ENCODE results near the gene PCP2.
A peak's percentile ranks its signal among the peaks of the same experiment; 100 is the strongest.

Gene PCP2

DNA sequence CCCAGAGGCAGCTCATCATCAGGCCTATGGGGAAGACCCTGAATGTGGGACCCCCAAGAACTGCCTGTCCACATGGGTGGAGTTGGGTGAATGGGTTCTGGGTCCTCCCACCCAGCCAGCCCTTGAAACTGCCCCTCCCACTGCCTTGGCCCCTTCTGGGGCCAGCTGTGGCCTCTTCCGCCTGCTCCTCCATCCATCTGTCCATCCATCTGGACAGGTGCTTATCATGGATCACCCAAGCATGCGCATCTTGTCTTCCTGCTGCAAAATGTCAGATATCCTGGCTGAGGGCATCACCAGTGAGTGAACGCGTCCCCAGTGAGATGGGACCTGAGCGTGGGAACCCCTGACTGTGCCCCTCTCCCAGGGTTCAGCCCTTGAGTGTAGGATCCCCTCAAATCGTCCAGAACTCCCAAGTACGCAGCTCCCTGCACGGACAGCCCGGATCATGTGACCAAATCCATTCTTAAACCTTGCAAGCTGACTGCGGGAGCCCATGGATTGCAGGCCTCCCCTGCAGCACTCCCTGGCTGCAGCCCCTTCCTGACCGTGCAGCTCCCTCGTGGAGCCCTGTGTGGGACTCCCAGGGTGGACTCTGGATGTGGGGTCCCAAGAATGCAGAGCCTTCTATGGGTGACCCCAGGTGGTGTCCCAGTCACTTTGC, 5.4 kb upstream of the PCP2 start:
- DNase-seq: no peak

DNA sequence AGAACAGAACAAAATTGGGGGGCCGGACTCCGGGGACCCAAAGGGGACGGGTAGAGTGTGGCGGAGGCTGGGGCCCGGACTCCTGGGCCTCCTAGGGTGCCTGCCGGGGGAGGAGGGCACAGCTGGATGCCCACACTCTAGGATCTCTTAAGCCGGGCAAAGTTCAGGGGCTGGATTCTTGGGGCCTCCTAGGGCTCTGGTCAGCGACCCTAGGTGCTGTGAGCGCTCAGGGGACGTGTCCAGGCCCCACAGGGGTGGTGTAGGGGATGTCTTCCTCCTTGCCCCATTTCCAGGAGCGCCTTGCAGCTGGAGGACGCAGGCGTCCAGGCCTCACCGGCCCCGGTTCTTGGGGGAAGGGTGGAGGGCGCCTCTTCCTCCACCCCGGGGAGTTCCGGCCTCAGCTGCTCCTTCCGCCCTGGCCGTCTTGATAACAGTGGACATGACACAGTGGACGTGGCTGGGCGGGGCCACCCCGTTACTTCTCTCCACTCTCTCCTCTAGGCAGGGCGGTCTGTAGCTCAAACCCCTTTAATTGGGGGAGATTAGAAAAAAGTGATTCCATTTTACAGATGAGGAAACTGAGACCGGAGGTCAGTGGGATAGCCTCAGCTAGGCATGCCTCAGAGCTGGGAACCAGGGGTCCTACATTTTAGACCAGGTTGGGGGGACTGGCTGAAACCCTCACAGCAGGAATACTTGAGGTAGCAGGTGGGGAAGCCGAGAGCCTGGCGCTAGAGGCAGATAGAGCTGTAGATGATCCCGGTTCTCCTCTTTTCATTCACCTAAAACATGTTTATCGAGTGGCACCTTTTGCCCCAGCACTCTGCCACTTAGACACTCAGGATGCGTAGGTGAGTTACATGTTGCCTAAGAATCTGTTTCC, 4.1 kb upstream of the PCP2 start:
- DNase-seq: no peak

DNA sequence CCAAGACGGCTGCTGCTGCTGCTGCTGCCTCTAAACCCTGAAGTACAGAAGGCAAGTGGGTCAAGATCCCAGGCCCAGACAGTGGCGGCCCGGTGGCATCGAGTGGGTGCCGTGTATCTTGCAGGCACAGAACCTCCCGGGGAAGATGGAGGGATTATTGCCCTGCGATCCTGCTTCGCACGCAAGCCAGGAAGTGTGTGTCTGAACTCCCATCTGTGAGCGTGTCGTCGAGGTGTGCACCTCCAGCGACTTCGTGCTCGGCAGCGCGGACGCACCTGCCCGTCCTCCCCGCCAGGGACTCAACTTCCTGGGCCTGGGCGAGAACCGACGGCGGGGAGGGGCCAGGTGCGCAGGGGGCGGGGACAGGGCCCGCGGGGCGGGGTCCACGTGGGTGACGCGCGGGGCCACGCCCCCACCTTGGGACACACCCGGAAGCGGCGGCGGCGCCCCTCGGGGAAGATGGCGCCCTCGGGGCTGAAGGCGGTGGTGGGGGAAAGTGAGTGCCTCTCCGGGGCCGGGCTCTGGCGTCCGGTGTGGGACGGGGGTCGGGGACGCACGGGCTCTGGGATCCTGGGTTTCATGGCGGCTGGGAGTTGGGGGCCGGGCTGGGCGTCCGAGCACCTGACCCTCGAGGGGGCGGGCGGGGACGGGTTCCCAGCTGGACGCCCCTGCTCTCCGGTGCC, 3.3 kb upstream of the PCP2 start, which contains the start of gene STXBP2:
STXBP2 (plus strand) TSS at position 420 of the 683 bp plus-strand sequence; CDS start at position 460, 40 bp downstream.
- peak; percentile 10 for DNase-seq

DNA sequence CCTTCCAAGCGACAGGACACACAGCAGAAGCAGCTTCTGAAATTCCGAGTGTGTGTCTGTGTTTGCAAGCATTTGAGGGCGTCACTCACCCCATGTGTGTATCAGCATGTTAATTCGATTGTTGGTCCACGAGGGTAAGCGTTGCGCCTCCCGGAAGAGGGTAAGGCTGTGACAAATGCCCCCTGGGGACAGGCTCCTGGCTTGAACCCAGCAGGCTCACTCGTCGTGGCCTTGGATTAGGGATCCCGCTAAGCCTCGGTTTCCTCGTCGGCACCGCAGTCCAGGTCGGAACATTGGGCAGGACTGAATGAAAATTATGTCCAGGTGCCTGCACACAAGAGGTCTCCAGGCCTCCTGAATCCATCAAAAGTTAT, 2.8 kb upstream of the PCP2 start:
- DNase-seq: no peak

DNA sequence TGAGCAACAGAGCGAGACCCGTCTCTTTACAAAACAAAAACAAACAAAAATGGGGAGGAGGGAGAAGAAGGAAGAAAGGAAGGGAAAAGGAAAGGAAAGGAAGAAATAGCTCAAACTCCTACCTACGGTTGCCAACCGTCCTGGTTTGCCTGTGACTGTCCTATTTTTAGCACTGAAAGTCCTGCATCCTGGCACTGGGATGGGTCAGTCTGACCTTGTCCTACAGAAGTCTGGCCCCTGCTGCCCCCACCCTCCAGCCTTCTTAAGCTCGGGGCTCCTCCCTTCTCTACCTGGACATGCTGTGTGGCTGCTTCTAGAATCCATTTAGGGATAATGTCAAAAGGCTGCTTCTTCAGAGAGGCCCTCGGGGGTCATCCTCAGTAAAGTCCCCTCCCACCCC, 2.2 kb upstream of the PCP2 start:
- DNase-seq: no peak

DNA sequence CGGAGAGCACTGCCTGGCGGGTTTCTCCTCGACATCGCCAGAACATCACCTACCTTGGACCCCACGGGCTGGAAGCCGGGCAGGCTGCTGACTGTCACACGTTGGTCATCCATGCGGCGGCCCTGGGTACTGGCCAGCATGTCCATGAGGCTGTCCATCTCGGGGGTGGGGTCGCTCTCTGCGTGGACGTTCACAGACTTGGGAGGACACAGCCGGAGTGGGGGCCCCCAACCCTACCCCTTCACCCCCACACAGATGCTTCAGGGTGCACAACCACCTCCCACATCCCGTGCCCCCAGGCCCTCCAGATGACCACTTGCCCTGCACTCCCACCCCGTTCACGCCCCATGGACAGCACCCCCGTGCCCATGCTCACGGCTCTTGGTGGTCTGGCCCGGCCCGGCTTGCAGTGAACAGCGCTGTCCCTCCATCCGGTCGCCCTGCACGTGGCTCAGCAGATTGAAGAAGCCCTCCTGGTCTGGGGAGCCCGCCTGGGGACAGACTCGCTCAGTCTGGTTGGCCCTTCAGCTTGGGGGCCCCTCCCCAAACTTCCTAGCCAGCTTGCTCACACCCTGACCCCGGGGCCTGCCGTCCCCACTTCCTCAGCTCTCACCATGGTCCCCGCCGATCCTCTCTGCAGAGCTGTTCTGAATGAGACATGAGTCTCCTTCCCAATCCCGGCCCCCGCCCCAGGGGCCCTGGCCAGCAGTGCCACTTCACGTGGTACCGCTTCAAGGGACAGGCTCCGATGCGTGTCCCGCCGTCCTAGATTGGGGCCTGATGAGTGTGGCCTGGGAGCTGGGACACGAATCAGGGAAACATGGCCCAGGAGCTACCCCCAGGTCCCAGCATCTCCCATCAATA, 947 bp downstream of the PCP2 start:
- DNase-seq: no peak

DNA sequence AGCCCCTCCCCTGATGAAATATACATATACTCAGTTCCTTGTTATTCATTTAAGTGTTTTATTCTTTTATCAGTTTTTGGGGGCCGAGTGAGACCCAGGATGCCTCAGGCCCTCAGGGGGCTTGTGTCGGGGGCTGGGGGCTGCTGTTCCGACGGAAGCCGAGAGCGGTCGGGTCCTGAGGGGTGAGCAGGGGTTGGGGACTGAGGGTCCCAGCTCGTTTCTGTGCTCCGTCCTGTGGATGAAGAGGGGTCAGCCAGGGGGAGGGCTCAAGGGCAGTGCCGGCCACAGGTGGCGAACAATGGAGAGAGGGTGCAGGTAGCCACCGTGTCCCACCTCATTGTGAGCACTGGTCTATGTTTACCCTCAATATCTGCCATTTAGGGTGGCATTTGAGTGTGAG, 1.9 kb downstream of the PCP2 start:
- DNase-seq: no peak

DNA sequence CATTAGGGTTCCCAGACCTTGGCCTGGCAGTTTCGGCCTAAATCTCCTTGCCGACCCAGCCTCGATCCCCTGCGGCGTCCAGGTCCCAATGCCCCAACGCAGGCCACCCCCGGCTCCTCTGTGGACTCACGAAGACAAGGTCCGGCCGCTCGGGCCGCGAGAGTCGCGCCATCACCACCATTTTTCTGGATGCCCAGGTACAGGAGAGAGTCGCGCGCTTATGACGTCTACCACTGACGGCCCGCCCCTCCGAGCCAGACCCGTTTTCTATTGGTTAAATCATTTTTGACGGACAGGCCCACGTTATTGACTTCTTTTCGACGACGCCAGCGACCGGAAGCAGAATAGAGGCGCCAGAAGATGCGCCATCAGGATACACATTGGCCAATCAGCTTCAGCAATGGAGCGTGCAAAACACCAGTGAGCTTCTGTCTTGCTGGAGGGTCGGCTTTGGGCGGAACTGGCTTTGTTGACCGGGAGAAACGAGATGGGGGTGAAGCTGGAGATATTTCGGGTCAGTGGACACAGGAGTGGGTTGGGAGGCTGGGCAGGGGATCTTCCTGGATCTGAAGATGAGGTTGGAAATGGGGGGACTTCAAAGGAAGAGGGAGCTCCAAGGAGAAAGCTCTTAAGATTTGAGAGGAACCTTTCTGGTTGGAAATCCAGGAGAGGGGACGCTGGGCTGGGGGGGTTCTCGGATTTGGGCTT, 4.0 kb downstream of the PCP2 start, which contains the start of the genes PET100 and XAB2:
PET100 (plus strand) TSS at position 447 of the 708 bp plus-strand sequence; CDS start at position 488, 41 bp downstream.
XAB2 (minus strand) TSS at position 199 of the 708 bp plus-strand sequence; CDS start at position 181, 18 bp downstream.
- DNase-seq: peak; percentile 94

DNA sequence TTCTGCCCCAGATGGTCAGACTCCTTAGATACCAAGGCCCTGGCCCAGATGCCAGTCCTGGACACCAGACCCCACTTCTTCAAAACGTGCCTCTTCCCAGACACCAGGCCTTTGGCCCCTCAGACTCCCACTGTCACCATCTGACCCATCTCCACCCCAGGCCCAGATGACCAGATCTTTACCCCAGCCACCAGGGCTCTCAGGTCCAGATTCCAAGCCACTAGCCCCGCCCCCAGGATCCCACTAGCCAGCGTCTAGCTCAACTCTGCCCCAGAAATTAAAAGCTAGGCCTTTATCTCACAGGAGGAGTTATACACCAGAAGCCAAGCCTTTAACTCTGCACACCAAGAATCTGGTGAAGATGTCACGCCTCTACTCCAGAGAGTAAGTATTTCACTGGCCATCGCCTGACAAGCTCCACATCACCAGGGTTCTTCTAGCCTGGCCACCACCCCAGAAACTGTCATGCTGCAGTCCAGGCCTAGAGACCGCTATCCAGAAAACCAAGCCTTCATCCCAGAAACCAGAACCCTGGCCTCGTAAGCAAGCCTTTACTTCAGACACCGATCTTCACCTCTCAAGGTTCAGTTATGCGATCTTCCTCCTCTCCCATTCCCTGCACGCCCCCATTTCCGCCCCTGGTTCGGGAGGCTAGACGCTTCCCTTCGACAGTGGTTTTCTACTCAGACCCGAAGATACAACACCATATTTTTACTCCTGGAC, 4.8 kb downstream of the PCP2 start:
- no peak for DNase-seq

DNA sequence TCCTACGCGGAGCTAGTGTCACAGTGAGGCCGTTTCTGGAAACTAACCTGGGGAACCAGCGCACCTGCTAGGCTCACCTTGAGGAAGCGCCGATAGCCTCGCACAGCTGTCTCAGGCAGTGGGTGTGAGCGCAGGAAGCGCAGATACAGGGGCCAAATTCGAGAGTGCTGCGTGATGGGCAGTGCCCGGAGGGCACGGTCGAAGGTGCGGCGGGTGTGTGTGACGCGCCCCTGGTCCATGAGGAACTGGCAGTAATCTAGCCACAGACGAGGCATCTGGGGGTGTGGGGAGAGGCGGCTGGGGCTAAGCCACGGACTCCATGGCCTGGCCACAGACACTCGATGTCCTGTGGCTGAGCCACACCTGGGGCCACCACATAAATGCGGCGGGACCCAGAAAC, 6.4 kb downstream of the PCP2 start:
- no peak for DNase-seq

DNA sequence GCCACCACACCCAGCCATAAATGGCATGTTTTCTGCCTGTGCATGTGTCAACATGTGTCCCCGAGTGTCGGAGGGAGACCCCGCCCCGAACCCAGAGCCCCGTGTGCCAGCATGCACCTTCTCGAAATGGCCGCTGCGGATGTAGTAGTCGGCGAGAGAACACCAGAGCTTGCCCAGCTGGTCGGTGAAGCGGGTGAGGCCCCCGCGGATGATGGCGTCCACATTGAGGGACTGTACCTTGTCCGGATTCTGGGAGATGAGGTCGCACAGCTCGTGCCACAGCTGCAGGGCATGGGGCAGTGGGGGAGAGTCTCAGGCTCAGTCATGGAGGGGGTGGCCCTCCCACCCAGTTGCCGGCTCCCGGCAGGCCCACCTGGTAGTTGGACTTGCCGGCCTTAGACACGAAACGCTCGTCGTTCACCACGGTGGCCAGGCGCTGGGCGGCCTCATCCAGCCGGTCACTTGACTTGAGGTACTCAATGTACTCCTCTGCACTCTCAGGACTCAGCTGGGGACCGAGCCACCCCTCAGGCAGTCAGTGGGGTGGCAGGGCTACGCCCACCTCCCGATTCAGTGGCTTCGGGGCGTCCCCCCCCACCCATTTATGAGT, 7.7 kb downstream of the PCP2 start:
- no peak for DNase-seq

DNA sequence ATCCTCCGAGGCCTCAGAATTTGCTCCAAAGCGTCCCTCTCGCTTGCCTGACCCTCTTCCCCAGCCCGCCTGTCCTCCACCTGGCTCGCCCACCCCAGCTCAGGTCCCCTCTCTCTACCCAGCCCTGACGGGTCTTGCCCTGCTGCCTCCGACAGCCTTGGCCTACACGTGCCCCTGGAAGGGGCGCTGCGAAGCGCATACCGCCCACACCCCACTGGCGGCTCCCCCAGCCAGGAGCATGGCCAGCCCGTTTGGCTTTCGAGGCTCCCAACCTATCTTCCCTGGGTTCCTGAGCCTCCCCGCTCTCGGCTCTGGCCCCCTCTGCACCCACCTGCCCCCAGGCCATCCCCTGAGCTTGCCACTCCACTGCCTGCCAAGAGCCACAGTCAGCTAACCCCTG, 8.7 kb downstream of the PCP2 start:
- no peak for DNase-seq

DNA sequence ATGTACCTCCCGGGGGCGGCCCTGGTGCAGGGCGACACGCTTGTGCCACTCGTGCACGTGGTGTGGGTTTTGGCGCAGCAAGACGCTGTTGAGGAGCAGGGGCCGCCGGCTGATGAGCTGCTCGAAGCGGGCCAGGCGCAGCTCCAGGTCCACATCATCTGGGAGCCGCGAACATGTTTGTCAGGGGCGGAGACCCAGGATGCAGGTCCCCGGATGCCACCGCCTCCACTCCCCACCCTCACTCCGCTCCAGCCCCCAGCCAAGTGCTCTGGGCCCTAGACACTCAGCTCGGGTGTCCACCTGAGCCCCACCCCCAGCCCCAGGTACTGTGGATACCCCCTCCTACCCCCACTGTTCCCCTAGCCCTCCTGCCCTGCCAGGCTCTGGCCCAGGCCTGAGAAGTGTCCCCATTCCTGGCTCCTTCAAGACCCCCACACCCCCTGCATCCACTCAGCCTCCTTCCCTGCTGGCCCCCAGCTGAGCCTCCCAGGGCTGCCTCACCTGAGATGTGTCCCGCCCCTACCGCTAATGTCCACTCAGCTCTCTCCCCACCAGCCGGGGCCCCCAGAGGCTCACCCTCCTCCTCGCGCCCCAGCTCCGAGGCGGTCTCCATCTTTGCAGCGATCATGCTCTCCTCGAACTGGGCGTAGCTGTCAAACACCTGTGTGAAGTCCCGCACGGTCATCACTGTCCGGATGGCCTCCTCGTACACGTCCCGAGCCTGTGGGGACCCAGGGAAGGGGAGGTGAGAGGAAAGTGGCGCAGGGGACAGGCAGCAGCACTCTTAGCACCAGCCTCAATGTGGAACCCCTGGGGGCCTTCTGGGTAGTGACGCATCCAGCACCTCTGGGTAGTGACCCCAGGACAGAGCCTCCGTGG, 9.6 kb downstream of the PCP2 start:
- no peak for DNase-seq

DNA sequence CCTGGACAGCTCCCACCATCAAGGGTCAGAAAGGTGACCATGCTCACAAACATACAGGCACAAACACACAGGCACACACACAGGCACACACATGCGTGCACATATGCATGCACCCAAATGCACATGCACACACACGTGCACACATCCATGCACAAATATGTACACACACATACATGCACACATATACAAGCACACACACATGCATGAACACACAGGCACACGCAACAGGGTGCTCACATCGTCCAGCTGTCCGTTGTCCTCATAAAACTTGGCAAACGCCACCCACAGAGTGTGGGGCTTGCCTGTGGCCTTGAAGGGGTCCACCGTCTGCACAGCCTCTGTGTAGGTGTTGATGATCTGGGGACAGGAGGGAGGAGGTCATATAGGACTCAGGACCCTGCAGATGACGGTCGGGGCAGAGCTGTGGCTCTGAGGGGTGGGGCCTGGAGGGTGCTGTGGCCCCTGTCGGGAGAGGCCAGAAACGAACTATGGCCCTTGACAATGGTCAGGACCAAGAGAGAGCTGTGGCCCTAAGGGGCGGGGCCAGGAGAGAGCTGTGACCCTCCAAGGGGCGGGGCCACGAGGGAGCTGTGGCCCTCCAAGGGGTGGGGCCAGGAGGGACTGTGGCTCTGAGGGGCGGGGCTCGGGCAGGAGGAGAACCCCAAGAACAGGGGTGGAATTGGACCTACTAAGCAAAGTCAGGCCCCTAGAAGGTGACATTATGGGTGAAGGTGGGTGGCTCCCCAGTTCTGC, 10.4 kb downstream of the PCP2 start:
- DNase-seq: no peak

DNA sequence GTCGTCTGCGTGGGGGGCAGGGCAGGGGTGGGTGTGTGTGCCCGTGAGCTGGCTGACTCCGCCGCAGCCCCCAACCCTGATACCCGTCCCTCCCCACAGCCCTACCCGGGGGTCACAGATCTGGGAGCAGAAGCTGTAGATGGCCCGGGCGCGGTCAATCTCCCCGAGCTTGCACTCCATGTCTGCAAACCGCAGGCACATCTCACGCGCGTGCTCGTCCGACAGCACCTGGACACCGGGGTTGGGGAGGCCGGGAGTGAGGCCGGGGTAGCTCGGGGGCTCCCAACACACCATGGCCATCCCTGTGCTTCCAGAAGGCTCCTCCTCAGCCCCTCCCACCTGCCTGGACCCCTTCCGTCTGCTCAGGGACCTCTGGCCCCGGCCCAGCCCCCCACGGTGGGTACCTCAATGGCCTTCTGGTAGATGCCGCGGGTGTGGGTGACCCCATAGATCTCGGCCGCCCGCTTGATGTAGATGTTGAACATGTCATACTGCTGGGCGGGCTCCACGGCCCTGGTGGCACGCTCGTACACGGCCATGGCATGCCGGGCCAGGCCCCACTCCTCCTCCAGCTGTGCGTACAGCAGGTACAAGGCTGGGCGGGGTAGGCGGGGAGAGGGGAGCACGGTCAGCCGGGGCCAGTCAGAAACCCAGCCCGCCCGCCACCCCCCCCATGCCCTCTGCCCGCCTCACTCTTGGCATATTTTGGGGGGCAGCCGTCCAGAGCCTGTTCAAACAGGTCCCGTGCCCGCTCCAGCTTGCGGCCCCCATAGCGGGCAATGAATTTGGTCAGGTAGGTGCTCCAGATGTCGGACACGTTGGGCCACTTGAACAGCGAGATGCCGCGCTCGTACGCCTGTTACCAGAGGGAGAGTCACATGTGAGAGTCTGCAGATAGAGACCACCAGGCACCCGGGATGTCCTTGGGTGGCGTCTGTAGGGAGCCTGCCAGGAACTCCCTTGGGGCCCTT, 12.8 kb downstream of the PCP2 start:
- no peak for DNase-seq

DNA sequence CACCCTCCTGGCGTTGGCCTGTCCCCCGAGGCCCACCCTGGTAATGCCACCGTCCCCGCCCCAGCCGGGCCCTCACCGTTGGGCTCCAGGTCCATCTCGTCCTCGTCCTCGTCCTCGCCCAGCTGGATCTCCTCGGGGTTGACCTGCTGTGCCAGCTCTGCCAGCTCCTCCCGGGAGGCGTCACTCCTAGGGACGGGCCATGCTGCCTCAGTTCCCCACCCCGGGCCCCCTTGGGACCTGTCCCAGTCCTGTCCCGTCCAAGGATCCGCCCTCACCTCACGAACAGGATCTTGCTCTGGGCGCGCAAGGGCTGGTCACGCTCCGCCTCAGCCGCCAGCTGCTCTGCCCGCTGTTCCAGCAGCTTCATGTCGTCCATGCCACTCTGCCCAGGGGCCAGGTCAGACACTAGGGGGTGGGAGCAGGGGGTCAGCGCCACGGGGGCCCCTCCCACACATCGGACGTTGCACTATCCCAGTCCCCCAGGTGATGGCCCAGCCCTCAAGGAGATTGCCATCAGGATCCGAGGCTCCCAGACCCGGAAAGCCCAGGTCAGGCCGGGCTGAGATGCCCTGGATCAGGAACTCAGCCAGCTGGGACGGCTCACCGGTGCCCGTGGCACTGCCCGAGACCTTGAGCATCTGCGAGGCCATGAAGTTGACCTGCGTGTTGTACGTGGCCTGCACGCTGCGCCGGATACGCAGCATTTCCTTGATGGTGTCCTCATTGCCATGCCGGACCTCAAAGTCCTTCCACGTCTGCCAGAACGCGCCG, 13.7 kb downstream of the PCP2 start:
- no peak for DNase-seq
